Psoas muscle (tissue), 8 donors: ENCODE results near the gene PROC. TPM values are rescaled to one million over a fixed set of nuclear protein-coding genes. Genes with fewer than 3 reads are reported as not detected.

Source experiments
- ATAC-seq, 4 donors: fragments of 200-7000 bp; cut with Tn5 transposase; one replicate each; pipeline ENCODE4 v1.9.1; 2020; ENCODE audit warnings: moderate library complexity in 3 of 4, mild to moderate bottlenecking in 2 of 4
- DNase-seq, 2 donors: peaks; one replicate each; pipeline ENCODE4 v3.0.0-alpha.2; 2020
- H3K27ac ChIP-seq: fragments of 200-600 bp; one replicate; pipeline ENCODE4 v1.8.0; 2022
- H3K27me3 ChIP-seq, 3 donors: fragments of 200-600 bp in 1 of 3; one replicate each; pipeline versions ENCODE4 v1.6.1 to v1.8.0; 2013 to 2022; ENCODE audit warnings: low read length in 2 of 3, mild to moderate bottlenecking in 2 of 3, moderate library complexity in 1 of 3; ENCODE audit not compliant: insufficient read depth in 3 of 3
- H3K36me3 ChIP-seq, 2 donors: fragments of 200-600 bp in 1 of 2; one replicate each; pipeline versions ENCODE4 v1.6.1 to v1.8.0; 2013 to 2022; ENCODE audit warnings: low read depth in 1 of 2, mild to moderate bottlenecking in 1 of 2, moderate library complexity in 1 of 2; ENCODE audit not compliant: insufficient read depth in 1 of 2
- H3K4me1 ChIP-seq: fragments of 200-600 bp; one replicate; pipeline ENCODE4 v1.8.0; 2022
- H3K4me3 ChIP-seq: fragments of 200-600 bp; one replicate; pipeline ENCODE4 v1.8.0; 2022; ENCODE audit warnings: mild to moderate bottlenecking
- H3K9me3 ChIP-seq: fragments of 200-600 bp; one replicate; pipeline ENCODE4 v1.8.0; 2022
- WGBS, 3 donors: extraction: QIAGEN DNeasy Blood & Tissue Kit; methylation state at CpG; one replicate each; pipeline versions ENCODE4 v1.1.6 to v1.1.7; 2013; 5-methylcytosine and 5-hydroxymethylcytosine counted together
- intact Hi-C, 2 donors: fragments of 100-400 bp; cut with DNase I; formaldehyde crosslinking; loops; one replicate each; pipeline versions ENCODE4 v1.11.0 to v1.14.2; 2022
- polyA plus RNA-seq, 3 donors: library from polyadenylated mRNA; stranded (reverse); fragments of 200-250 nt; gene quantifications; one replicate each; pipeline ENCODE4 v1.2.3, GENCODE V29; 2013
- total RNA-seq, 4 donors: library from RNA; stranded (reverse); fragmentation: NEBNext Ultra II Directional in 2 of 4; extraction: Animal tissue kit (Norgen Biotek cat#: 25700) in 2 of 4; gene quantifications; one replicate each; pipeline versions ENCODE4 v1.2.1 to v1.2.4, GENCODE V29; 2021 to 2023
- TF ChIP-seq, protein P1 (sequence below): fragments of 200-600 bp; IDR thresholded peaks from one replicate; pipeline ENCODE4 v1.8.0; 2022; ENCODE audit warnings: antibody characterized with exemption
- donor health status: healthy with polysubstance abuse.
- donor health status: DM: no; HTN: no; CAD: no; lungs with moderate emphysema.
- donor health status: Bipolar disorder and iron deficiency.
- donor health status: healthy.
- donor health status: DM: yes; HTN: yes; CAD: no.
- donor health status: DM: no; HTN: no; CAD: no.
- donor health status: DM: no; HTN: no; CAD: no.
- donor health status: DM: yes; HTN: yes; CAD: no.

PROC gene
- total and polyA plus RNA-seq, 7 donors: 0.05 to 0.60 TPM; not detected in 5

- TF ChIP-seq, protein P1, sequence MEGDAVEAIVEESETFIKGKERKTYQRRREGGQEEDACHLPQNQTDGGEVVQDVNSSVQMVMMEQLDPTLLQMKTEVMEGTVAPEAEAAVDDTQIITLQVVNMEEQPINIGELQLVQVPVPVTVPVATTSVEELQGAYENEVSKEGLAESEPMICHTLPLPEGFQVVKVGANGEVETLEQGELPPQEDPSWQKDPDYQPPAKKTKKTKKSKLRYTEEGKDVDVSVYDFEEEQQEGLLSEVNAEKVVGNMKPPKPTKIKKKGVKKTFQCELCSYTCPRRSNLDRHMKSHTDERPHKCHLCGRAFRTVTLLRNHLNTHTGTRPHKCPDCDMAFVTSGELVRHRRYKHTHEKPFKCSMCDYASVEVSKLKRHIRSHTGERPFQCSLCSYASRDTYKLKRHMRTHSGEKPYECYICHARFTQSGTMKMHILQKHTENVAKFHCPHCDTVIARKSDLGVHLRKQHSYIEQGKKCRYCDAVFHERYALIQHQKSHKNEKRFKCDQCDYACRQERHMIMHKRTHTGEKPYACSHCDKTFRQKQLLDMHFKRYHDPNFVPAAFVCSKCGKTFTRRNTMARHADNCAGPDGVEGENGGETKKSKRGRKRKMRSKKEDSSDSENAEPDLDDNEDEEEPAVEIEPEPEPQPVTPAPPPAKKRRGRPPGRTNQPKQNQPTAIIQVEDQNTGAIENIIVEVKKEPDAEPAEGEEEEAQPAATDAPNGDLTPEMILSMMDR: no peak
- intact Hi-C loops: no loop called here
- DNase-seq (no peak), ATAC-seq (no peak)
- Histone ChIP-seq H3K9me3 (no peaks in the 10 kb centered on the region), H3K27me3 (peaks cover 0 to 6% (median 4%) of the 10 kb centered on the region in 3 donors), H3K4me1 (no peaks in the 10 kb centered on the region), H3K36me3 (no peaks in the 10 kb centered on the region), H3K4me3 (no peak overlapping the region), H3K27ac (no peak overlapping the region)
- WGBS, 3 donors: 78 to 82% (median 79%) methylated on average over 4 of the region's 4 CpGs
Observed at GRCh38 chr2:127429291-127429690, 11.1 kb downstream of the PROC start.

DNA sequence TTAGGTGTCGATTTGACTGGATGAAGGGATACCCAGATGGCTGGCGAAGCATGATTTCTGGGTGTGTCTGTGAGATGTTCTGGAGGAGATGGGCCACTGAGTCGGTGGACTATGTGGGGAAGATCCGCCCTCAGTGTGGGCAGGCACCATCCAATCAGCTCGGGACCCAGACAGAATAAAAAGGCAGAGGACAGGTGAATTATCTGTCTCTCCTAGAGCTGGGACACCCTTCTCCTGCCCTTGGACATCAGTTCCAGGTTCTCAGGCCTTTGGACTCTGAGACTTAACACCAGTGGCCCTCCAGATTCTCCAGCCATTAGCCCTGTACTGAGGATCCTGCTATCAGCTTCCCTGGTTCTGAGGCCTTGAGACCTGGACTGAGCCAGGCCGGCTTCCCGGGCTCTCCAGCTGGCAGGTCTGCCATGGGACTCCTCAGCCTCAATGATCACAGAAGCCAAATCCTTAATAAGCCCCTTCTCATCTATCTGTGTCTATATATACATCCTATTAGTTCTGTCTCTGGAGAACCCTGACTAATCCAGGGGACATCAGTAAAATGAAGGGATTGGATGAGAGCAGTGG, 11.7 kb downstream of the PROC start:
- no peaks in the 10 kb centered on the region for H3K9me3 ChIP-seq
- TF ChIP-seq, protein P1: no peak
- WGBS, 3 donors: 82 to 91% (median 87%) methylated on average over 7 of the region's 7 CpGs
- peaks cover 0 to 2% (median 1%) of the 10 kb centered on the region in 3 donors for H3K27me3 ChIP-seq
- ATAC-seq (no peak), DNase-seq (no peak)
- H3K27ac ChIP-seq: no peak overlapping the region
- no peaks in the 10 kb centered on the region for H3K4me1 ChIP-seq
- intact Hi-C loops: no loop called here
- H3K36me3 ChIP-seq: no peaks in the 10 kb centered on the region
- H3K4me3 ChIP-seq: no peak overlapping the region

DNA sequence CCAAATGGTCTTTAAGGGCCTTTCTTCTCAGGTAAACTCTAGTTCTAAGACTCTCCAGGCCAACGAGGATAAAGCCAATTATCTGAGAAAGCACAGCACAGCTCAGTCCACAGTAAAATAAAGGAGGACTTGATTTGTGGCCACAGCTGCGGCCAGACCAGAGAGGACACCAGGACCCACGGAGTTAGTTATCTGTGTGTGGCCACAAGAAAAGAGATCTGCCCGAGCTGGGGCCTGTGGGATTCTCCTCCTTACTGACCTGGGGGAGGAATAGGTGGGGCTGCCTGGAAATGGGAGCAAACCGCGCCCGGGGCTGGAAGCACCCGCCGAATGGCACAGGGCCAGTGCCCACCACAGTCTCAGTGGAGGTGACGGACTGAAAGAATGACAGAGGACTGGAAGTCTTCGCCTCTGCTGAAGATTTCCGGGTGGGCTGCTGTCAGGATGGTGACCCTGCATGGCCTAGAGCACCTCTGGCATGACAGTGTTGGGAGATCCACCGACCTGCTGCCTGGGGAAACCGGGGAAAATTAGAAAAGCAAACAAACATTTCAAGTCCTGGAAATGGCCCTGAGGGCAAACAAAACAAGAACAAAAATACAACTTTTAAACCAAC, 13.3 kb downstream of the PROC start:
- Histone ChIP-seq H3K36me3 (no peaks in the 10 kb centered on the region), H3K4me3 (no peak overlapping the region), H3K4me1 (no peaks in the 10 kb centered on the region), H3K27ac (no peak overlapping the region), H3K9me3 (no peaks in the 10 kb centered on the region), H3K27me3 (peaks cover 0 to 1% (median 0%) of the 10 kb centered on the region in 3 donors)
- ATAC-seq (no peak), DNase-seq (no peak)
- intact Hi-C loops: no loop called here
- TF ChIP-seq, protein P1: no peak
- WGBS, 3 donors: 74 to 79% (median 77%) methylated on average over 14 of the region's 14 CpGs

- WGBS, 3 donors: 88 to 93% (median 92%) methylated on average over 6 of the region's 6 CpGs
- ATAC-seq (no peak), DNase-seq (no peak)
- Histone ChIP-seq H3K36me3 (no peaks in the 10 kb centered on the region), H3K9me3 (no peaks in the 10 kb centered on the region), H3K4me1 (no peaks in the 10 kb centered on the region), H3K27me3 (no peaks in the 10 kb centered on the region), H3K4me3 (no peak overlapping the region), H3K27ac (no peak overlapping the region)
- TF ChIP-seq, protein P1: no peak
- intact Hi-C loops: no loop called here
Observed at GRCh38 chr2:127434515-127434914, 16.3 kb downstream of the PROC start.
